Smooth muscle cell (in vitro differentiated cells): ENCODE results near the gene GAD2. TPM values are rescaled to one million over a fixed set of nuclear protein-coding genes. Genes with fewer than 3 reads are reported as not detected.

Experiments used
- DNase-seq: peaks from one replicate; lab custom pipeline; 2025; ENCODE audit not compliant: unreplicated experiment; lab: John Stamatoyannopoulos, UW
- H2AFZ ChIP-seq: fragments of 200-600 bp; sonication (generic); 2 replicates; pipeline ENCODE4 v1.6.0; 2016; ENCODE audit warnings: antibody characterized with exemption, low read depth, mild to moderate bottlenecking
- H3F3A ChIP-seq: fragments of 200-600 bp; sonication (generic); 2 replicates; pipeline ENCODE4 v1.6.0; 2017; ENCODE audit warnings: antibody characterized with exemption, low read depth
- H3K27ac ChIP-seq: fragments of 200-600 bp; sonication (generic); 2 replicates; pipeline ENCODE4 v1.5.1; 2016; ENCODE audit warnings: low read depth, mild to moderate bottlenecking
- H3K27me3 ChIP-seq: fragments of 200-600 bp; sonication (generic); 2 replicates; pipeline ENCODE4 v1.6.1; 2016; ENCODE audit warnings: low read depth, mild to moderate bottlenecking
- H3K36me3 ChIP-seq: fragments of 200-600 bp; sonication (generic); 2 replicates; pipeline ENCODE4 v1.5.1; 2016; ENCODE audit warnings: low read depth
- H3K4me1 ChIP-seq: fragments of 200-600 bp; sonication (generic); 2 replicates; pipeline ENCODE4 v1.5.1; 2016; ENCODE audit warnings: low read depth
- H3K4me2 ChIP-seq: fragments of 200-600 bp; sonication (generic); 2 replicates; pipeline ENCODE4 v1.6.0; 2016; ENCODE audit warnings: mild to moderate bottlenecking
- H3K4me3 ChIP-seq: fragments of 200-600 bp; sonication (generic); 2 replicates; pipeline ENCODE4 v1.5.1; 2016; ENCODE audit warnings: mild to moderate bottlenecking
- H3K79me2 ChIP-seq: fragments of 200-600 bp; sonication (generic); 2 replicates; pipeline ENCODE4 v1.6.0; 2016; ENCODE audit warnings: low read depth, mild to moderate bottlenecking
- H3K9ac ChIP-seq: fragments of 200-600 bp; sonication (generic); 2 replicates; pipeline ENCODE4 v1.6.0; 2016; ENCODE audit warnings: low read depth
- H3K9me3 ChIP-seq: fragments of 200-600 bp; sonication (generic); replicated peaks from 2 replicates; pipeline ENCODE4 v1.5.1; 2016; ENCODE audit warnings: low read depth
- H4K20me1 ChIP-seq: fragments of 200-600 bp; sonication (generic); 2 replicates; pipeline ENCODE4 v1.6.0; 2016; ENCODE audit warnings: low read depth
- WGBS: methylation state at CpG from one replicate; pipeline ENCODE4 v1.1.7; 2016; ENCODE audit warnings: low lambda C conversion rate; 5-methylcytosine and 5-hydroxymethylcytosine counted together
- polyA plus RNA-seq: library from polyadenylated mRNA; unstranded; fragments of >200 nt; fragmentation: Nextera tagmentation; extraction: Ambion mirVana; gene quantifications from 2 replicates; pipeline ENCODE4 v1.2.1, GENCODE V29; 2016
- total RNA-seq: library from RNA; depleted of rRNA; stranded (reverse); fragments of >200 nt; gene quantifications from 2 replicates; pipeline ENCODE4 v1.2.3, GENCODE V29; 2014
- TF ChIP-seq, protein P1 (sequence below): fragments of 200-600 bp; sonication (generic); IDR thresholded peaks from 2 replicates; pipeline ENCODE4 v1.5.1; 2017; ENCODE audit warnings: borderline replicate concordance, mild to moderate bottlenecking, antibody characterized with exemption; ENCODE audit not compliant: insufficient read depth, poor library complexity, severe bottlenecking

GAD2 gene
- total and polyA plus RNA-seq, 2 experiments from 2014 or later: not detected

- no peak overlapping the region for H3K4me3 ChIP-seq
- peaks cover 6% of the 10 kb centered on the region for H3K4me1 ChIP-seq
- TF ChIP-seq, protein P1, sequence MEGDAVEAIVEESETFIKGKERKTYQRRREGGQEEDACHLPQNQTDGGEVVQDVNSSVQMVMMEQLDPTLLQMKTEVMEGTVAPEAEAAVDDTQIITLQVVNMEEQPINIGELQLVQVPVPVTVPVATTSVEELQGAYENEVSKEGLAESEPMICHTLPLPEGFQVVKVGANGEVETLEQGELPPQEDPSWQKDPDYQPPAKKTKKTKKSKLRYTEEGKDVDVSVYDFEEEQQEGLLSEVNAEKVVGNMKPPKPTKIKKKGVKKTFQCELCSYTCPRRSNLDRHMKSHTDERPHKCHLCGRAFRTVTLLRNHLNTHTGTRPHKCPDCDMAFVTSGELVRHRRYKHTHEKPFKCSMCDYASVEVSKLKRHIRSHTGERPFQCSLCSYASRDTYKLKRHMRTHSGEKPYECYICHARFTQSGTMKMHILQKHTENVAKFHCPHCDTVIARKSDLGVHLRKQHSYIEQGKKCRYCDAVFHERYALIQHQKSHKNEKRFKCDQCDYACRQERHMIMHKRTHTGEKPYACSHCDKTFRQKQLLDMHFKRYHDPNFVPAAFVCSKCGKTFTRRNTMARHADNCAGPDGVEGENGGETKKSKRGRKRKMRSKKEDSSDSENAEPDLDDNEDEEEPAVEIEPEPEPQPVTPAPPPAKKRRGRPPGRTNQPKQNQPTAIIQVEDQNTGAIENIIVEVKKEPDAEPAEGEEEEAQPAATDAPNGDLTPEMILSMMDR: no peak
- no peak overlapping the region for H3K9ac ChIP-seq
- no peaks in the 10 kb centered on the region for H4K20me1 ChIP-seq
- no peak for DNase-seq
- no peaks in the 10 kb centered on the region for H3K36me3 ChIP-seq
- H2AFZ ChIP-seq: no peak overlapping the region
- no peaks in the 10 kb centered on the region for H3K79me2 ChIP-seq
- no peak overlapping the region for H3K27ac ChIP-seq
- WGBS: 80% methylated on average over 2 of the region's 2 CpGs
- no peaks in the 10 kb centered on the region for H3K9me3 ChIP-seq
- H3K27me3 ChIP-seq: no peaks in the 10 kb centered on the region
- H3K4me2 ChIP-seq: no peak overlapping the region
- no peaks in the 10 kb centered on the region for H3F3A ChIP-seq
Measured at GRCh38 chr10:26173837-26174236, 42.7 kb upstream of the GAD2 start.

- no peak overlapping the region for H2AFZ ChIP-seq
- DNase-seq: no peak
- H3K9ac ChIP-seq: no peak overlapping the region
- 88% methylated on average over 4 of the region's 4 CpGs for WGBS
- H3K4me3 ChIP-seq: no peak overlapping the region
- H3K27ac ChIP-seq: no peak overlapping the region
- no peaks in the 10 kb centered on the region for H3K27me3 ChIP-seq
- H3K36me3 ChIP-seq: no peaks in the 10 kb centered on the region
- no peaks in the 10 kb centered on the region for H3K79me2 ChIP-seq
- H3K4me2 ChIP-seq: no peak overlapping the region
- no peaks in the 10 kb centered on the region for H3K9me3 ChIP-seq
- no peaks in the 10 kb centered on the region for H3K4me1 ChIP-seq
- H3F3A ChIP-seq: no peaks in the 10 kb centered on the region
- H4K20me1 ChIP-seq: no peaks in the 10 kb centered on the region
- TF ChIP-seq, protein P1: no peak
Measured at GRCh38 chr10:26177341-26177740, 39.2 kb upstream of the GAD2 start.

DNA sequence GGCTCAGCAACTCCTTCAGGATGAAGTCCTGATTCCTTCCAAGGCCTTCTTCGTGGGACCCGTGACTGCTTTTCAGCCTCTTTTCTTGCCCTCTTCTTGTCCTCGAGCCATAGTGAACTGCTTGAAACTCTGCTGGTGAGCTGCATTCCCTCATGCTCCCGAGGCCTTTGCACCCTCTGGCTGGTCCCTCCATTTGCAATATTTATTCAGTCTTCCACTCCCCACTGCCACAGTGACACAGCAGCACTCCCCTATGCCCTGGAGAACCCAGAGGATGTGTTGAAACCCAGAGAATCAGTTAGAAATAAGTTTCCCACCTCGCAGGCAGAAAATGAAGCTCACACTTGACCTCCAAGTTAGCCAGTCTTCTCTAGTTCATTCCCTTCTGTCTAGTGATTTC is 22.3 kb upstream of the GAD2 start:
- Histone ChIP-seq H3K4me1 (no peaks in the 10 kb centered on the region), H3K27ac (no peak overlapping the region), H3F3A (no peaks in the 10 kb centered on the region), H3K4me2 (no peak overlapping the region), H3K9me3 (no peaks in the 10 kb centered on the region), H3K27me3 (no peaks in the 10 kb centered on the region), H3K9ac (no peak overlapping the region), H2AFZ (no peak overlapping the region), H3K79me2 (no peaks in the 10 kb centered on the region), H3K4me3 (no peak overlapping the region), H3K36me3 (no peaks in the 10 kb centered on the region), H4K20me1 (no peaks in the 10 kb centered on the region)
- TF ChIP-seq, protein P1: no peak
- no peak for DNase-seq
- WGBS: 88% methylated on average over 5 of the region's 5 CpGs

- no peaks in the 10 kb centered on the region for H3F3A ChIP-seq
- TF ChIP-seq, protein P1: no peak
- WGBS: 85% methylated on average over 2 of the region's 2 CpGs
- H3K27ac ChIP-seq: no peak overlapping the region
- H3K36me3 ChIP-seq: no peaks in the 10 kb centered on the region
- H3K4me2 ChIP-seq: no peak overlapping the region
- H3K9me3 ChIP-seq: no peaks in the 10 kb centered on the region
- no peak overlapping the region for H3K4me3 ChIP-seq
- H2AFZ ChIP-seq: no peak overlapping the region
- H3K4me1 ChIP-seq: no peaks in the 10 kb centered on the region
- H3K79me2 ChIP-seq: no peaks in the 10 kb centered on the region
- DNase-seq: no peak
- H4K20me1 ChIP-seq: no peaks in the 10 kb centered on the region
- no peak overlapping the region for H3K9ac ChIP-seq
- H3K27me3 ChIP-seq: no peaks in the 10 kb centered on the region
Measured at GRCh38 chr10:26197248-26197647, 19.3 kb upstream of the GAD2 start.
